Thoracic aorta (tissue), 2 donors: Measurements from ENCODE around the gene C1QTNF9B. TPM values are rescaled to one million over a fixed set of nuclear protein-coding genes. Genes with fewer than 3 reads are reported as not detected.

Experiments used
- ATAC-seq: fragments of 150-250 bp; one replicate; pipeline ENCODE4 v1.8.0; 2017; ENCODE audit warnings: low read depth; ENCODE audit not compliant: insufficient number of reproducible peaks, low FRiP score
- DNase-seq: peaks from one replicate; pipeline ENCODE4 v3.0.0-alpha.2; 2020; ENCODE audit warnings: low spot score
- H3K27ac ChIP-seq, 2 donors: fragments of 200-600 bp; sonication (generic); 1 replicate in 1 of 2; 2 replicates in 1 of 2; pipeline ENCODE4 v1.5.1; 2016; ENCODE audit warnings: mild to moderate bottlenecking in 2 of 2, moderate library complexity in 2 of 2
- H3K27me3 ChIP-seq: fragments of 200-600 bp; sonication (generic); replicated peaks from 2 replicates; pipeline ENCODE4 v1.6.0; 2016; ENCODE audit warnings: mild to moderate bottlenecking; ENCODE audit not compliant: insufficient read depth
- H3K36me3 ChIP-seq: fragments of 200-600 bp; sonication (generic); one replicate; pipeline ENCODE4 v1.5.1; 2016
- H3K4me1 ChIP-seq, 2 donors: fragments of 200-600 bp; sonication (generic); 1 replicate in 1 of 2; 2 replicates in 1 of 2; pipeline versions ENCODE4 v1.5.1 to v1.6.0; 2016; ENCODE audit warnings: low read depth in 2 of 2, mild to moderate bottlenecking in 1 of 2; ENCODE audit not compliant: control insufficient read depth in 1 of 2
- H3K4me3 ChIP-seq: fragments of 200-600 bp; sonication (generic); 2 replicates; pipeline ENCODE4 v1.5.1; 2016; ENCODE audit warnings: mild to moderate bottlenecking
- H3K9me3 ChIP-seq: fragments of 200-600 bp; sonication (generic); 2 replicates; pipeline ENCODE4 v1.5.1; 2016
- CTCF ChIP-seq: fragments of 200-600 bp; sonication (generic); IDR thresholded peaks from one replicate; pipeline ENCODE4 v1.5.1; 2019; ENCODE audit warnings: antibody characterized with exemption
- total RNA-seq, 2 donors: library from RNA; depleted of rRNA; stranded (reverse); fragments of >200 nt; gene quantifications; one replicate each; pipeline versions ENCODE4 v1.1.0 to v1.2.3, GENCODE V29; 2016

The C1QTNF9B gene
- total RNA-seq, 2 donors from 2014 or later = not detected

GRCh38 chr13:23849670-23850069, 47.6 kb downstream of the C1QTNF9B start:
- Histone ChIP-seq H3K4me1 (no peaks in the 10 kb centered on the region), H3K9me3 (no peaks in the 10 kb centered on the region), H3K27me3 (no peaks in the 10 kb centered on the region), H3K36me3 (no peaks in the 10 kb centered on the region), H3K4me3 (no peak overlapping the region), H3K27ac (no peak overlapping the region)
- DNase-seq (no peak), ATAC-seq (no peak)
- TF ChIP-seq CTCF = no peak

- H3K27ac ChIP-seq = no peak overlapping the region
- no peaks in the 10 kb centered on the region for H3K9me3 ChIP-seq
- TF ChIP-seq CTCF = no peak
- H3K4me1 ChIP-seq = no peaks in the 10 kb centered on the region
- H3K36me3 ChIP-seq = no peaks in the 10 kb centered on the region
- H3K27me3 ChIP-seq = no peaks in the 10 kb centered on the region
- ATAC-seq (no peak), DNase-seq (no peak)
- no peak overlapping the region for H3K4me3 ChIP-seq
These were observed 48.6 kb downstream of the C1QTNF9B start for GRCh38 chr13:23848646-23849141.

GRCh38 chr13:23848019-23848418, 49.3 kb downstream of the C1QTNF9B start:
- no peak overlapping the region for H3K4me3 ChIP-seq
- no peaks in the 10 kb centered on the region for H3K9me3 ChIP-seq
- TF ChIP-seq CTCF = no peak
- no peak for DNase-seq
- no peak overlapping the region for H3K27ac ChIP-seq
- no peak for ATAC-seq
- no peaks in the 10 kb centered on the region for H3K4me1 ChIP-seq
- no peaks in the 10 kb centered on the region for H3K27me3 ChIP-seq
- H3K36me3 ChIP-seq = no peaks in the 10 kb centered on the region

GRCh38 chr13:23847497-23847896, 49.8 kb downstream of the C1QTNF9B start:
- DNase-seq (no peak), ATAC-seq (no peak)
- H3K4me1 ChIP-seq = no peaks in the 10 kb centered on the region
- H3K4me3 ChIP-seq = no peak overlapping the region
- no peak for TF ChIP-seq CTCF
- no peaks in the 10 kb centered on the region for H3K27me3 ChIP-seq
- H3K36me3 ChIP-seq = no peaks in the 10 kb centered on the region
- H3K27ac ChIP-seq = no peak overlapping the region
- H3K9me3 ChIP-seq = no peaks in the 10 kb centered on the region

- Histone ChIP-seq H3K4me1 (no peaks in the 10 kb centered on the region), H3K27me3 (no peaks in the 10 kb centered on the region), H3K9me3 (no peaks in the 10 kb centered on the region), H3K27ac (no peak overlapping the region), H3K36me3 (peaks cover under 1% of the 10 kb centered on the region), H3K4me3 (no peak overlapping the region)
- no peak for TF ChIP-seq CTCF
- ATAC-seq (no peak), DNase-seq (no peak)
These were observed 52.1 kb downstream of the C1QTNF9B start for GRCh38 chr13:23845105-23845725.
